Endothelial cell of umbilical vein (primary cell): ENCODE data around the gene SPRR1B.

ENCODE experiments used
- CTCF ChIP-seq, 2 donors: IDR thresholded peaks; 1 replicate in 1 of 2; 2 replicates in 1 of 2; pipeline ENCODE4 v1.5.1; 2011; ENCODE audit warnings: low read length in 2 of 2, mild to moderate bottlenecking in 2 of 2, moderate library complexity in 2 of 2, control low read depth in 1 of 2, inconsistent platforms in 1 of 2, low read depth in 1 of 2; ENCODE audit not compliant: insufficient read depth in 1 of 2; ENCODE audit errors: extremely low read depth in 1 of 2
- POLR2A ChIP-seq: IDR thresholded peaks from 2 replicates; pipeline ENCODE4 v1.6.1; 2012; ENCODE audit warnings: low read depth, mild to moderate bottlenecking, control low read depth, low read length
- POLR2AphosphoS5 ChIP-seq: IDR thresholded peaks from 2 replicates; pipeline ENCODE4 v1.6.1; 2012; ENCODE audit warnings: low read depth, mild to moderate bottlenecking, control low read depth, low read length, moderate library complexity; ENCODE audit not compliant: insufficient read depth

- TF ChIP-seq POLR2AphosphoS5 (no peak), POLR2A (no peak), CTCF (IDR thresholded peaks at IDR 0.05; ENCODE audit: extremely low read depth in 1 of 2, insufficient read depth in 1 of 2, low read depth in 1 of 2, low read length in 2 of 2) (no peak)
Observed at GRCh38 chr1:152993186-152993585, 37.8 kb upstream of the SPRR1B start.
